Tibial nerve (tissue), 4 donors: ENCODE data around the gene DGKH.

ENCODE experiments used
- EP300 ChIP-seq, 2 donors: sonication (generic); formaldehyde crosslinking; IDR thresholded peaks; one replicate each; pipeline ENCODE4 v1.6.1; 2017; ENCODE audit warnings: antibody characterized with exemption in 2 of 2, mild to moderate bottlenecking in 1 of 2
- TF ChIP-seq, protein P1 (sequence below), 5 experiments: fragments of 200-600 bp in 3 of 5; fragments of 450-650 bp in 2 of 5; sonication (generic) in 3 of 5; IDR thresholded peaks; one replicate each; pipeline ENCODE4 v1.5.1; 2016 to 2019; ENCODE audit warnings: antibody characterized with exemption in 5 of 5, mild to moderate bottlenecking in 3 of 5, moderate library complexity in 2 of 5

DNA sequence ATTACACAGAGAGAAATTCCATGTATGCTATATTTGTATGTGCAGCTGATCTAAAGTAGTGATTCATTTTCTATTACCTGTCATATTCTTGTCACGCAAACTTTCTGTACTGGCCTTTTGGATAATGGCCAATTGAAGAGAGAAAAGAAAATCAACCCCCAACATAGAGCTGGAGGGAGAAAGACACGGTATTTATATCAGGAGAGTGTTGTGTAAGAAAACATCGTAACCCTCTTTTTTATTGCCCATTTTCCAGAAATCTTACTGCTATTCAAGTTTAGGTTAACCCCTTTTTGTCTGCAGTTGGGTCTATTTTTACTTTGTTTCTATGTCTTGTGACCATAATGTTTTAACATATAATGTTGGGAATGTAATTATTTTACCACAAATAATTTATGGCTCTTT lies 27.9 kb downstream of the DGKH start:
- TF ChIP-seq, protein P1, sequence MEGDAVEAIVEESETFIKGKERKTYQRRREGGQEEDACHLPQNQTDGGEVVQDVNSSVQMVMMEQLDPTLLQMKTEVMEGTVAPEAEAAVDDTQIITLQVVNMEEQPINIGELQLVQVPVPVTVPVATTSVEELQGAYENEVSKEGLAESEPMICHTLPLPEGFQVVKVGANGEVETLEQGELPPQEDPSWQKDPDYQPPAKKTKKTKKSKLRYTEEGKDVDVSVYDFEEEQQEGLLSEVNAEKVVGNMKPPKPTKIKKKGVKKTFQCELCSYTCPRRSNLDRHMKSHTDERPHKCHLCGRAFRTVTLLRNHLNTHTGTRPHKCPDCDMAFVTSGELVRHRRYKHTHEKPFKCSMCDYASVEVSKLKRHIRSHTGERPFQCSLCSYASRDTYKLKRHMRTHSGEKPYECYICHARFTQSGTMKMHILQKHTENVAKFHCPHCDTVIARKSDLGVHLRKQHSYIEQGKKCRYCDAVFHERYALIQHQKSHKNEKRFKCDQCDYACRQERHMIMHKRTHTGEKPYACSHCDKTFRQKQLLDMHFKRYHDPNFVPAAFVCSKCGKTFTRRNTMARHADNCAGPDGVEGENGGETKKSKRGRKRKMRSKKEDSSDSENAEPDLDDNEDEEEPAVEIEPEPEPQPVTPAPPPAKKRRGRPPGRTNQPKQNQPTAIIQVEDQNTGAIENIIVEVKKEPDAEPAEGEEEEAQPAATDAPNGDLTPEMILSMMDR (IDR thresholded peaks at IDR 0.05) = no peak
- no peak for TF ChIP-seq EP300 (IDR thresholded peaks at IDR 0.05)
